Right lobe of liver (tissue), 6 donors: ENCODE data around the gene CYP4A22. TPM values are rescaled to one million over a fixed set of nuclear protein-coding genes. Genes with fewer than 3 reads are reported as not detected.
A peak's percentile ranks its signal among the peaks of the same experiment; 100 is the strongest.
"Not testable (repeated sequence)": the region's sequence is repeated elsewhere in the genome, so short reads cannot be mapped to it uniquely, and the experiment has no call there.

Source experiments
- ATAC-seq, 4 donors: fragments of 200-7000 bp; cut with Tn5 transposase; one replicate each; pipeline ENCODE4 v1.9.1; 2020; ENCODE audit warnings: mild to moderate bottlenecking in 4 of 4, moderate library complexity in 4 of 4
- DNase-seq, 3 donors: peaks; one replicate each; pipeline ENCODE4 v3.0.0-alpha.2; 2020
- H3K27ac ChIP-seq, 3 donors: fragments of 200-600 bp; one replicate each; pipeline ENCODE4 v1.8.0; 2022
- H3K27me3 ChIP-seq, 2 donors: fragments of 200-600 bp; one replicate each; pipeline ENCODE4 v1.8.0; 2022
- H3K36me3 ChIP-seq, 4 donors: fragments of 200-600 bp; sonication (generic) in 1 of 4; one replicate each; pipeline versions ENCODE4 v1.5.1 to v1.8.0; 2017 to 2022; ENCODE audit warnings: control low read depth in 1 of 4
- H3K4me1 ChIP-seq, 4 donors: fragments of 200-600 bp; sonication (generic) in 1 of 4; one replicate each; pipeline versions ENCODE4 v1.5.1 to v1.8.0; 2017 to 2022; ENCODE audit warnings: control low read depth in 1 of 4
- H3K4me3 ChIP-seq, 3 donors: fragments of 200-600 bp; one replicate each; pipeline ENCODE4 v1.8.0; 2022
- H3K9me3 ChIP-seq, 4 donors: fragments of 200-600 bp; sonication (generic) in 1 of 4; one replicate each; pipeline versions ENCODE4 v1.5.1 to v1.8.0; 2017 to 2022; ENCODE audit warnings: control low read depth in 1 of 4
- CTCF ChIP-seq, 4 donors: fragments of 200-600 bp in 3 of 4; fragments of 450-650 bp in 1 of 4; IDR thresholded peaks; one replicate each; pipeline versions ENCODE4 v1.5.1 to v1.8.0; 2016 to 2022; ENCODE audit warnings: antibody characterized with exemption in 4 of 4, mild to moderate bottlenecking in 2 of 4
- POLR2A ChIP-seq: fragments of 450-650 bp; IDR thresholded peaks from one replicate; pipeline ENCODE4 v1.6.1; 2017; ENCODE audit warnings: antibody characterized with exemption, mild to moderate bottlenecking
- WGBS: methylation state at CpG from one replicate; pipeline ENCODE4 v1.1.6; 2018; ENCODE audit warnings: low coverage, low lambda C conversion rate; ENCODE audit not compliant: insufficient coverage; ENCODE audit errors: missing lambda C conversion rate; 5-methylcytosine and 5-hydroxymethylcytosine counted together
- intact Hi-C, 2 donors: fragments of 100-400 bp; cut with DNase I; formaldehyde crosslinking; loops; one replicate each; pipeline versions ENCODE4 v1.11.2 to v1.14.1; 2022
- long read RNA-seq: library from polyadenylated mRNA; unstranded; transcript quantifications from one replicate; pipeline ENCODE4 v2.0.0, GENCODE V29; 2019
- total RNA-seq, 6 experiments: library from RNA; depleted of rRNA in 2 of 6; stranded (reverse); fragments of >200 nt in 2 of 6; fragmentation: NEBNext Ultra II Directional in 3 of 6; extraction: Animal tissue kit (Norgen Biotek cat#: 25700) in 3 of 6; gene quantifications; one replicate each; pipeline versions ENCODE4 v1.1.0 to v1.2.4, GENCODE V29; 2016 to 2023
- donor health status: DM: no; HTN: yes; CAD: no.
- donor health status: DM: no; HTN: no; CAD: no.
- donor health status: DM: no; HTN: no; CAD: no.
- donor health status: DM: no; HTN: yes; CAD: no.
- donor health status: DM: no; HTN: yes; CAD: no.

CYP4A22 gene
- total RNA-seq, result 100 to 1,000 TPM in 1 of 6 experiments, 10 to 100 TPM in 5; 17.2 to 159 (median 48.9) TPM
- long read RNA-seq, result 0 reads

GRCh38 chr1:47137198-47137597 is at the start of gene CYP4A22:
Gene CYP4A22, plus strand, starts transcription at chr1:47137441. Its CDS starts 45 bp downstream, at chr1:47137486.
- Histone ChIP-seq H3K36me3 (peaks cover 0 to 15% (median 0%) of the 10 kb centered on the region in 4 donors), H3K9me3 (no peaks in the 10 kb centered on the region), H3K27me3 (no peaks in the 10 kb centered on the region), H3K4me1 (peaks cover 0 to 15% (median 3%) of the 10 kb centered on the region in 4 donors), H3K27ac (peak within 1 kb of the TSS in 2 of 3 donors; percentile 24 to 84), H3K4me3 (peak within 1 kb of the TSS in 1 of 3 donors; percentile 60)
- peak in 2 of 3 donors; percentile 24 to 84 for DNase-seq
- TF ChIP-seq POLR2A (no peak), CTCF (IDR thresholded peaks at IDR 0.05) (no peak)
- peak; percentile 73 to 88 (median 82) for ATAC-seq
- intact Hi-C loops, result no loop called here
- WGBS, result 10% methylated on average over 2 of the region's 4 CpGs

GRCh38 chr1:47089356-47089755 is 47.9 kb upstream of the CYP4A22 start:
- TF ChIP-seq CTCF (IDR thresholded peaks at IDR 0.05), result peak; percentile 56 to 64 (median 60)

GRCh38 chr1:47091476-47091875 is 45.8 kb upstream of the CYP4A22 start:
- DNase-seq, intact Hi-C loops, H3K27me3 ChIP-seq, H3K9me3 ChIP-seq, ATAC-seq, H3K4me3 ChIP-seq, H3K4me1 ChIP-seq, H3K36me3 ChIP-seq, H3K27ac ChIP-seq: not testable (repeated sequence)
- TF ChIP-seq CTCF (IDR thresholded peaks at IDR 0.05), result peak in 3 of 4 donors; percentile 16 to 32 (median 31)
- 22% methylated on average over 3 of the region's 3 CpGs for WGBS

More at GRCh38 chr1:47089356-47089755, 47.9 kb upstream of the CYP4A22 start:
- H3K4me3 ChIP-seq, H3K36me3 ChIP-seq, H3K27me3 ChIP-seq, H3K9me3 ChIP-seq, intact Hi-C loops, H3K27ac ChIP-seq, DNase-seq, H3K4me1 ChIP-seq: not testable (repeated sequence)
- ATAC-seq, result peak; percentile 54 to 70 (median 56)
- 5% methylated on average over 3 of the region's 3 CpGs for WGBS

GRCh38 chr1:47104816-47105215 is 32.4 kb upstream of the CYP4A22 start:
- intact Hi-C loops, result no loop called here
- H3K27ac ChIP-seq, result no peak overlapping the region
- DNase-seq, result no peak
- TF ChIP-seq POLR2A (no peak), CTCF (IDR thresholded peaks at IDR 0.05) (no peak)
- H3K27me3 ChIP-seq, result no peaks in the 10 kb centered on the region
- WGBS, result 90% methylated on average over 2 of the region's 3 CpGs
- no peaks in the 10 kb centered on the region for H3K9me3 ChIP-seq
- peaks cover 0 to 5% (median 0%) of the 10 kb centered on the region in 4 donors for H3K4me1 ChIP-seq
- H3K36me3 ChIP-seq, result no peaks in the 10 kb centered on the region
- peak in 1 of 4 donors; percentile 58 for ATAC-seq
- H3K4me3 ChIP-seq, result no peak overlapping the region
